HepG2 (cell line): ENCODE data around the gene ARHGAP10. TPM values are rescaled to one million over a fixed set of nuclear protein-coding genes. Genes with fewer than 3 reads are reported as not detected.

ENCODE experiments used
- ARID3A ChIP-seq: IDR thresholded peaks from 2 replicates; pipeline ENCODE4 v1.6.1; 2012; ENCODE audit warnings: low read depth, low read length, improper control_type of control experiment
- DR1 ChIP-seq: sonication (generic); formaldehyde crosslinking; IDR thresholded peaks from 2 replicates; pipeline ENCODE4 v1.8.0; 2021; ENCODE audit warnings: mild to moderate bottlenecking, missing genetic modification reagents, inconsistent platforms
- DRAP1 ChIP-seq: IDR thresholded peaks from 2 replicates; pipeline ENCODE4 v1.6.1; 2016; ENCODE audit warnings: missing genetic modification reagents, missing compliant biosample characterization
- IRF1 ChIP-seq: sonication (generic); formaldehyde crosslinking; IDR thresholded peaks from 2 replicates; pipeline ENCODE4 v1.4.0; 2020; ENCODE audit warnings: low read depth, mild to moderate bottlenecking, missing genetic modification reagents
- SIX4 ChIP-seq: sonication (generic); formaldehyde crosslinking; IDR thresholded peaks from 2 replicates; pipeline ENCODE4 v1.4.0; 2020; ENCODE audit warnings: missing genetic modification reagents
- SRY ChIP-seq: sonication (generic); formaldehyde crosslinking; IDR thresholded peaks from 2 replicates; pipeline ENCODE4 v1.8.0; 2022; ENCODE audit warnings: mild to moderate bottlenecking, missing genetic modification reagents
- THAP11 ChIP-seq: IDR thresholded peaks from 2 replicates; pipeline ENCODE4 v1.6.1; 2016; ENCODE audit warnings: missing biosample characterization, missing genetic modification reagents
- TMF1 ChIP-seq: sonication (generic); formaldehyde crosslinking; IDR thresholded peaks from 2 replicates; pipeline ENCODE4 v1.8.1; 2022; ENCODE audit warnings: low read depth, missing genetic modification reagents
- ZEB1 ChIP-seq: IDR thresholded peaks from 2 replicates; pipeline ENCODE4 v1.6.1; 2012; ENCODE audit warnings: mild to moderate bottlenecking, low read depth, inconsistent platforms; ENCODE audit not compliant: insufficient replicate concordance
- ZNF24 ChIP-seq: fragments of 450-650 bp; IDR thresholded peaks from 2 replicates; pipeline ENCODE4 v1.6.1; 2017; ENCODE audit warnings: antibody characterized with exemption, mild to moderate bottlenecking
- ZNF556 ChIP-seq: sonication (generic); formaldehyde crosslinking; IDR thresholded peaks from 2 replicates; pipeline ENCODE4 v1.4.0; 2020; ENCODE audit warnings: mild to moderate bottlenecking, missing genetic modification reagents, borderline replicate concordance
- ZNF607 ChIP-seq: sonication (generic); formaldehyde crosslinking; IDR thresholded peaks from 2 replicates; pipeline ENCODE4 v1.5.1; 2020; ENCODE audit warnings: missing genetic modification reagents, mild to moderate bottlenecking, borderline replicate concordance
- ZNF670 ChIP-seq: sonication (generic); formaldehyde crosslinking; IDR thresholded peaks from 2 replicates; pipeline ENCODE4 v1.8.0; 2022; ENCODE audit warnings: mild to moderate bottlenecking, missing genetic modification reagents, borderline replicate concordance
- ZNF7 ChIP-seq: IDR thresholded peaks from 2 replicates; pipeline ENCODE4 v1.6.1; 2016; ENCODE audit warnings: missing biosample characterization, missing genetic modification reagents
- ZNF850 ChIP-seq: sonication (generic); formaldehyde crosslinking; conservative IDR thresholded peaks from 2 replicates; pipeline ENCODE4 v1.9.0; 2021; ENCODE audit warnings: mild to moderate bottlenecking, missing genetic modification reagents
- polyA plus RNA-seq, 8 experiments: library from polyadenylated mRNA; depleted of rRNA in 3 of 8; stranded (reverse) in 7 of 8; unstranded in 1 of 8; fragments of >200 nt; fragmentation: Illumina TruSeq in 4 of 8; extraction: Trizol in 4 of 8; gene quantifications; 2 replicates each; pipeline versions ENCODE4 v1.2.1 to v1.2.3, GENCODE V29; 2011 to 2016; ENCODE audit warnings: low read depth in 4 of 8, missing spikeins in 1 of 8, mixed read lengths in 1 of 8; ENCODE audit not compliant: insufficient read depth in 1 of 8
- total RNA-seq, 5 experiments: library from RNA; depleted of rRNA; stranded (reverse); fragments of >200 nt; fragmentation: Illumina TruSeq; extraction: Trizol; gene quantifications; 2 replicates each; pipeline ENCODE4 v1.2.3, GENCODE V29; 2016; ENCODE audit warnings: low read depth in 1 of 5
- TF ChIP-seq, protein P1 (sequence below): sonication (generic); formaldehyde crosslinking; IDR thresholded peaks from 2 replicates; pipeline ENCODE4 v1.4.0; 2020; ENCODE audit warnings: missing genetic modification reagents
- TF ChIP-seq, protein P2 (sequence below): sonication (generic); formaldehyde crosslinking; IDR thresholded peaks from 2 replicates; pipeline ENCODE4 v1.8.0; 2022; ENCODE audit warnings: missing genetic modification reagents, mild to moderate bottlenecking, moderate library complexity, borderline replicate concordance
- TF ChIP-seq, protein P3 (sequence below): sonication (generic); formaldehyde crosslinking; IDR thresholded peaks from 2 replicates; pipeline ENCODE4 v1.5.1; 2020; ENCODE audit warnings: missing genetic modification reagents, mild to moderate bottlenecking, borderline replicate concordance

The ARHGAP10 gene
- total and polyA plus RNA-seq, 2 of the 13 experiments (the other 11 are each of a cell fraction or from before 2014, with no cell fraction given) = 0.45 to 1.6 TPM

DNA sequence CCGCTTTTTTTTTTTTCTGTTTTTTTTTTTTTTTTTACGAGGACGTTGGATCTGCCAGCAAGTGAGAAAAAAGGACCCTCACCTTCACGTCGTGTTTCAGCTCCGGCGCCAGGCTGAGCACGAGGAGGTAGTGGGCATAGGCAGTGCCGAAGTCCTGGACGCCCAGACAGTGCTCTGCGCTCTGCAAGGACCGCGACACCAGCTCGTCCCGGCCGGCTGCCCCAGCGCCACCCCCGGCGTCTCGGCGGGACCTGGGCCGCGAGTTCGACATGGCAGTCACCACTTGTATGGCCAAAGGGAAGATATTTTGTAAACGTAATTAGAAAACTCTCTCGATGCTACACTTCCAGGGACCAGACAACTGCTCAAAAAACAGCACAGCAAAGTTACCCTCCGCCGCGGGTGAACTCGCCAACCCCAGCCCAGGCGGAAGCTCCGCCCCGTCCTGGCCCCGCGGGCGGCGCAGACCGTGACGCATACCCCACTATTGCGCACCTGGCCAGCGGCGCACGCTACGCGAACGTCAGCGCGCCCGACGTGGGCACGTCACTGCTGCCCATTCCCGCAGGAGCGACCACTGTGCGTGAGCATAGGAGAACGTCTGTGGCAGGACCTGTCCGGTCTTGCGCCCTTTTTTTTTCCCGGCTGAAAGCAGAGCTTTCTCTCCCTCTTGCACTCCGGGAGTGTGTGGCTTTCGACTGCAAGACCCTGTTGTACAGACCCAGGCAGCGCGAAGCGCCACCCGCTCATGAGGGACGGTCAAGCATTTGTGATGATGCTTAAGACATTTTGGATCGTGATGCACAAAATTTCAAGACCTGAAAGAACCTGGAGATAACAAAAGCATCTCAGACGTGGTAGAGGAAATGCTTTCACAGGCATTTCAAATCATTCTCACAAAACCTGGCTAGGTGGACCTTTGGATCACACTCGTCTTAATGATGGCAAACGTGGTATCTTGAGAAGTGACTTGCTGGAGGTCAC is 47.9 kb upstream of the ARHGAP10 start, which contains the start of gene PRMT9 (continued):
- TF ChIP-seq, protein P1, sequence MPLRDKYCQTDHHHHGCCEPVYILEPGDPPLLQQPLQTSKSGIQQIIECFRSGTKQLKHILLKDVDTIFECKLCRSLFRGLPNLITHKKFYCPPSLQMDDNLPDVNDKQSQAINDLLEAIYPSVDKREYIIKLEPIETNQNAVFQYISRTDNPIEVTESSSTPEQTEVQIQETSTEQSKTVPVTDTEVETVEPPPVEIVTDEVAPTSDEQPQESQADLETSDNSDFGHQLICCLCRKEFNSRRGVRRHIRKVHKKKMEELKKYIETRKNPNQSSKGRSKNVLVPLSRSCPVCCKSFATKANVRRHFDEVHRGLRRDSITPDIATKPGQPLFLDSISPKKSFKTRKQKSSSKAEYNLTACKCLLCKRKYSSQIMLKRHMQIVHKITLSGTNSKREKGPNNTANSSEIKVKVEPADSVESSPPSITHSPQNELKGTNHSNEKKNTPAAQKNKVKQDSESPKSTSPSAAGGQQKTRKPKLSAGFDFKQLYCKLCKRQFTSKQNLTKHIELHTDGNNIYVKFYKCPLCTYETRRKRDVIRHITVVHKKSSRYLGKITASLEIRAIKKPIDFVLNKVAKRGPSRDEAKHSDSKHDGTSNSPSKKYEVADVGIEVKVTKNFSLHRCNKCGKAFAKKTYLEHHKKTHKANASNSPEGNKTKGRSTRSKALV = peak; percentile 96
- no peak for TF ChIP-seq TMF1 (CRISPR knock-in tag)
- peak; percentile 90 for TF ChIP-seq DR1 (CRISPR knock-in tag)
- TF ChIP-seq, protein P2, sequence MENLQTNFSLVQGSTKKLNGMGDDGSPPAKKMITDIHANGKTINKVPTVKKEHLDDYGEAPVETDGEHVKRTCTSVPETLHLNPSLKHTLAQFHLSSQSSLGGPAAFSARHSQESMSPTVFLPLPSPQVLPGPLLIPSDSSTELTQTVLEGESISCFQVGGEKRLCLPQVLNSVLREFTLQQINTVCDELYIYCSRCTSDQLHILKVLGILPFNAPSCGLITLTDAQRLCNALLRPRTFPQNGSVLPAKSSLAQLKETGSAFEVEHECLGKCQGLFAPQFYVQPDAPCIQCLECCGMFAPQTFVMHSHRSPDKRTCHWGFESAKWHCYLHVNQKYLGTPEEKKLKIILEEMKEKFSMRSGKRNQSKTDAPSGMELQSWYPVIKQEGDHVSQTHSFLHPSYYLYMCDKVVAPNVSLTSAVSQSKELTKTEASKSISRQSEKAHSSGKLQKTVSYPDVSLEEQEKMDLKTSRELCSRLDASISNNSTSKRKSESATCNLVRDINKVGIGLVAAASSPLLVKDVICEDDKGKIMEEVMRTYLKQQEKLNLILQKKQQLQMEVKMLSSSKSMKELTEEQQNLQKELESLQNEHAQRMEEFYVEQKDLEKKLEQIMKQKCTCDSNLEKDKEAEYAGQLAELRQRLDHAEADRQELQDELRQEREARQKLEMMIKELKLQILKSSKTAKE (CRISPR knock-in tag) = no peak
- no peak for TF ChIP-seq ZNF7 (CRISPR knock-in tag)
- peak; percentile 60; the same call in 1 of the 2 replicates for TF ChIP-seq DRAP1 (CRISPR knock-in tag)
- TF ChIP-seq ZEB1 = no peak
- TF ChIP-seq ZNF850 (CRISPR knock-in tag) = no peak
- no peak for TF ChIP-seq ZNF24
- TF ChIP-seq SRY = no peak
- TF ChIP-seq ZNF556 (CRISPR knock-in tag) = 0 out of 2 replicates have a peak, but pooled peaks have one; percentile 51
- peak; percentile 91 for TF ChIP-seq THAP11 (CRISPR knock-in tag)
- TF ChIP-seq, protein P3, sequence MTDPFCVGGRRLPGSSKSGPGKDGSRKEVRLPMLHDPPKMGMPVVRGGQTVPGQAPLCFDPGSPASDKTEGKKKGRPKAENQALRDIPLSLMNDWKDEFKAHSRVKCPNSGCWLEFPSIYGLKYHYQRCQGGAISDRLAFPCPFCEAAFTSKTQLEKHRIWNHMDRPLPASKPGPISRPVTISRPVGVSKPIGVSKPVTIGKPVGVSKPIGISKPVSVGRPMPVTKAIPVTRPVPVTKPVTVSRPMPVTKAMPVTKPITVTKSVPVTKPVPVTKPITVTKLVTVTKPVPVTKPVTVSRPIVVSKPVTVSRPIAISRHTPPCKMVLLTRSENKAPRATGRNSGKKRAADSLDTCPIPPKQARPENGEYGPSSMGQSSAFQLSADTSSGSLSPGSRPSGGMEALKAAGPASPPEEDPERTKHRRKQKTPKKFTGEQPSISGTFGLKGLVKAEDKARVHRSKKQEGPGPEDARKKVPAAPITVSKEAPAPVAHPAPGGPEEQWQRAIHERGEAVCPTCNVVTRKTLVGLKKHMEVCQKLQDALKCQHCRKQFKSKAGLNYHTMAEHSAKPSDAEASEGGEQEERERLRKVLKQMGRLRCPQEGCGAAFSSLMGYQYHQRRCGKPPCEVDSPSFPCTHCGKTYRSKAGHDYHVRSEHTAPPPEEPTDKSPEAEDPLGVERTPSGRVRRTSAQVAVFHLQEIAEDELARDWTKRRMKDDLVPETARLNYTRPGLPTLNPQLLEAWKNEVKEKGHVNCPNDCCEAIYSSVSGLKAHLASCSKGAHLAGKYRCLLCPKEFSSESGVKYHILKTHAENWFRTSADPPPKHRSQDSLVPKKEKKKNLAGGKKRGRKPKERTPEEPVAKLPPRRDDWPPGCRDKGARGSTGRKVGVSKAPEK (CRISPR knock-in tag) = 0 out of 2 replicates have a peak, but pooled peaks have one; percentile 33
- peak; percentile 11; the same call in 1 of the 2 replicates for TF ChIP-seq SIX4 (CRISPR knock-in tag)
- TF ChIP-seq ZNF607 (CRISPR knock-in tag) = no peak
- TF ChIP-seq ARID3A = no peak
- no peak for TF ChIP-seq IRF1
- peak; percentile 25; the same call in 1 of the 2 replicates for TF ChIP-seq ZNF670 (CRISPR knock-in tag)
